Middle frontal gyrus (tissue), 1 donor: ENCODE data around the gene DUS1L.
A peak's percentile ranks its signal among the peaks of the same experiment; 100 is the strongest.

Source experiments
- DNase-seq: peaks from one replicate; pipeline ENCODE4 v3.0.0-alpha.2; 2015; ENCODE audit warnings: low spot score; ENCODE audit errors: extremely low spot score

Gene DUS1L

GRCh38 chr17:82100502-82101298, 35.1 kb upstream of the DUS1L start:
- DNase-seq = no peak

- no peak for DNase-seq
Observed at GRCh38 chr17:82098939-82099763, 33.5 kb upstream of the DUS1L start.

- DNase-seq = peak; percentile 94
Observed at GRCh38 chr17:82098169-82098938, 32.8 kb upstream of the DUS1L start, which contains the start of gene FASN. FASN (minus strand) TSS chr17:82098236; CDS start chr17:82096445, 1,791 bp downstream.

- no peak for DNase-seq
Observed at GRCh38 chr17:82097919-82098168, 32.2 kb upstream of the DUS1L start.

- no peak for DNase-seq
Observed at GRCh38 chr17:82097184-82097918, 31.7 kb upstream of the DUS1L start.

GRCh38 chr17:82096709-82097183, 31.1 kb upstream of the DUS1L start:
- no peak for DNase-seq

GRCh38 chr17:82095777-82096708, 30.4 kb upstream of the DUS1L start:
- DNase-seq = no peak

- DNase-seq = no peak
Observed at GRCh38 chr17:82094931-82095776, 29.6 kb upstream of the DUS1L start.

- no peak for DNase-seq
Observed at GRCh38 chr17:82092995-82093751, 27.6 kb upstream of the DUS1L start.

GRCh38 chr17:82092628-82092994, 27.0 kb upstream of the DUS1L start:
- no peak for DNase-seq

GRCh38 chr17:82092094-82092586, 26.5 kb upstream of the DUS1L start:
- no peak for DNase-seq

GRCh38 chr17:82091264-82092066, 25.9 kb upstream of the DUS1L start:
- no peak for DNase-seq

- no peak for DNase-seq
Observed at GRCh38 chr17:82090549-82091263, 25.1 kb upstream of the DUS1L start.

- no peak for DNase-seq
Observed at GRCh38 chr17:82089723-82090548, 24.3 kb upstream of the DUS1L start.

GRCh38 chr17:82088838-82089722, 23.5 kb upstream of the DUS1L start:
- DNase-seq = no peak
